Brain microvascular endothelial cell (primary cell): ENCODE data around the gene TP53I11.

Experiments used
- DNase-seq: peaks from one replicate; pipeline ENCODE4 v3.0.0-alpha.2; 2020
- H3K27ac ChIP-seq: fragments of 250-450 bp; sonication (Bioruptor Pico); 2 replicates; pipeline ENCODE4 v1.5.1; 2020; ENCODE audit warnings: mild to moderate bottlenecking, moderate library complexity
- H3K27me3 ChIP-seq: fragments of 250-450 bp; sonication (Bioruptor Pico); replicated peaks from 2 replicates; pipeline ENCODE4 v1.5.1; 2020; ENCODE audit warnings: mild to moderate bottlenecking
- H3K36me3 ChIP-seq: fragments of 250-450 bp; sonication (Bioruptor Pico); replicated peaks from 2 replicates; pipeline ENCODE4 v1.5.1; 2020; ENCODE audit warnings: mild to moderate bottlenecking
- H3K4me3 ChIP-seq: 2 replicates; pipeline ENCODE4 v1.5.1; 2011; ENCODE audit warnings: low read depth, mild to moderate bottlenecking, control low read depth, low read length, moderate library complexity
- CTCF ChIP-seq: IDR thresholded peaks from 2 replicates; pipeline ENCODE4 v1.5.1; 2011; ENCODE audit warnings: low read depth, mild to moderate bottlenecking, moderate library complexity, low read length, control low read depth, inconsistent platforms; ENCODE audit errors: missing control alignments
- in situ Hi-C: cut with HindIII; loops from 2 replicates; pipeline ENCODE4 v1.10.0; 2017; ENCODE audit warnings: low sequenced_read_pairs, low pct_ligation_motif_present

Gene TP53I11

GRCh38 chr11:44988981-44989635, 38.4 kb upstream of the TP53I11 start:
- no peak for DNase-seq
- no peak for TF ChIP-seq CTCF
- peaks cover 3% of the 10 kb centered on the region for H3K27me3 ChIP-seq
- H3K36me3 ChIP-seq, result no peaks in the 10 kb centered on the region
- H3K27ac ChIP-seq, result no peak overlapping the region
- no peak overlapping the region for H3K4me3 ChIP-seq
- in situ Hi-C loops, result no loop called here

DNA sequence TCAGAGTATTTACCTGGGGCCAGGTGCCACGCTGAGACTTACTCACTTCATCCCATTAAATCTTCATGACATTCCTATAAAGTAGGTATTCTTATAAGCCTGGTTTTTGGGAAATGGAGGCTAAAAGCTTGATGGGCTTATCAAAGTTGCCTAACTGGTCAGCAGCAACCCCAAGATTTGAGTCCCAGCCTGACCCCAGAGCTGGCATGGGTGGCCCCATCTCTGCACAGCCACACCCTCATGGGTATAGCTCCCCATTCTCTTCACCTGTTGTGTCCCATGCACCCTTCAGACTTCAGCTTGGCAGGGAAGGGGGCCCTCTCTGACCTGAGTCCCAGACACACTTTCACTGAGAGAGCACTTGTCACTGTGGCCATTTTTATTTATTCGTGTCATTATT, 37.4 kb upstream of the TP53I11 start:
- TF ChIP-seq CTCF, result no peak
- H3K27me3 ChIP-seq, result peaks cover 3% of the 10 kb centered on the region
- in situ Hi-C loops, result no loop called here

GRCh38 chr11:44987506-44987905, 36.8 kb upstream of the TP53I11 start:
- no peak for DNase-seq
- in situ Hi-C loops, result no loop called here
- no peak for TF ChIP-seq CTCF
- H3K36me3 ChIP-seq, result no peaks in the 10 kb centered on the region
- no peak overlapping the region for H3K4me3 ChIP-seq
- H3K27me3 ChIP-seq, result peaks cover 3% of the 10 kb centered on the region
- H3K27ac ChIP-seq, result no peak overlapping the region

More for the DNA sequence above, 37.4 kb upstream of the TP53I11 start:
- no peak overlapping the region for H3K4me3 ChIP-seq
- DNase-seq, result no peak
- no peak overlapping the region for H3K27ac ChIP-seq
- no peaks in the 10 kb centered on the region for H3K36me3 ChIP-seq

GRCh38 chr11:44986315-44986714, 35.6 kb upstream of the TP53I11 start:
- no peak for TF ChIP-seq CTCF
- H3K4me3 ChIP-seq, result no peak overlapping the region
- H3K27ac ChIP-seq, result no peak overlapping the region
- H3K36me3 ChIP-seq, result no peaks in the 10 kb centered on the region
- H3K27me3 ChIP-seq, result peaks cover 3% of the 10 kb centered on the region
- DNase-seq, result no peak
- in situ Hi-C loops, result no loop called here

- H3K36me3 ChIP-seq, result no peaks in the 10 kb centered on the region
- no peak overlapping the region for H3K27ac ChIP-seq
- DNase-seq, result no peak
- in situ Hi-C loops, result no loop called here
- H3K4me3 ChIP-seq, result no peak overlapping the region
- no peak for TF ChIP-seq CTCF
- H3K27me3 ChIP-seq, result peaks cover 3% of the 10 kb centered on the region
Observed at GRCh38 chr11:44985721-44986120, 35.0 kb upstream of the TP53I11 start.

DNA sequence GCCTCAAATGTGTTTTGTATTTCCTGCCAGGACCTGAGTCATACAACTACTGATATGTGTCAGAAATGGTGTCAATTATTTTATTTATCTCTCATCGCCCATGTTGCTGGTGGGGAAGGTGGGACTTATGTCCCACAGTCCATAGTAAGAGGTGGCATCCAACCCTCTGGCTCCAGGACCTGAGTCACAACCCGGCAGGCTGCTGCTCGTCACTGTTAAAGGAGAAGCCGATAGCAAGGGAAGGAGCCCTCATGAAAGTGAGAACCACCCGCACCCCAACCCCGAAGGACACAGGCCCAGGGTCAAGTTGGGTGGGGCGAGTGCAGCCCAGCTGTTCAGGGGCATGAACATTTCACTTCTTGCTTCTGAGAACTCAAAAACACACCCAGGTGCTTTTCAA, 33.1 kb upstream of the TP53I11 start:
- H3K36me3 ChIP-seq, result no peaks in the 10 kb centered on the region
- no peak for DNase-seq
- in situ Hi-C loops, result no loop called here
- H3K27ac ChIP-seq, result no peak overlapping the region
- peaks cover 3% of the 10 kb centered on the region for H3K27me3 ChIP-seq
- no peak for TF ChIP-seq CTCF
- H3K4me3 ChIP-seq, result no peak overlapping the region
